Neural cell (in vitro differentiated cells): ENCODE results near the gene ANKRD62. TPM values are rescaled to one million over a fixed set of nuclear protein-coding genes. Genes with fewer than 3 reads are reported as not detected.

Experiments
- H2AFZ ChIP-seq: fragments of 200-600, 300-800 bp; sonication (generic), shearing (Covaris generic); 2 replicates; pipeline ENCODE4 v1.6.0; 2014; ENCODE audit warnings: low read depth, mild to moderate bottlenecking, antibody characterized with exemption, low read length, moderate library complexity
- H3F3A ChIP-seq: fragments of 200-600 bp; shearing (Covaris generic); 2 replicates; pipeline ENCODE4 v1.6.1; 2016; ENCODE audit warnings: mild to moderate bottlenecking, moderate library complexity, mixed read lengths, antibody characterized with exemption, low read length; ENCODE audit not compliant: insufficient read depth, poor library complexity, severe bottlenecking
- H3K27ac ChIP-seq: fragments of 200-600, 300-800 bp; sonication (generic), shearing (Covaris generic); 2 replicates; pipeline ENCODE4 v1.5.1; 2014; ENCODE audit warnings: mild to moderate bottlenecking, low read length, moderate library complexity
- H3K27me3 ChIP-seq: fragments of 300-800, 200-600 bp; sonication (generic), shearing (Covaris generic); 2 replicates; pipeline ENCODE4 v1.6.0; 2014; ENCODE audit warnings: mild to moderate bottlenecking, low read depth, low read length, moderate library complexity; ENCODE audit not compliant: insufficient read depth
- H3K36me3 ChIP-seq: fragments of 300-800, 200-600 bp; sonication (generic), shearing (Covaris generic); 2 replicates; pipeline ENCODE4 v1.5.1; 2014; ENCODE audit warnings: mild to moderate bottlenecking, antibody characterized with exemption, low read length, moderate library complexity; ENCODE audit not compliant: insufficient read depth
- H3K4me2 ChIP-seq: fragments of 300-800, 200-600 bp; sonication (generic), shearing (Covaris generic); 2 replicates; pipeline ENCODE4 v1.6.0; 2014; ENCODE audit warnings: mild to moderate bottlenecking, low read length
- H3K4me3 ChIP-seq: fragments of 300-800, 200-600 bp; sonication (generic), shearing (Covaris generic); 2 replicates; pipeline ENCODE4 v1.5.1; 2014; ENCODE audit warnings: mild to moderate bottlenecking, low read length, moderate library complexity
- H3K79me2 ChIP-seq: fragments of 200-600 bp; shearing (Covaris generic); replicated peaks from 2 replicates; pipeline ENCODE4 v1.6.0; 2014; ENCODE audit warnings: mild to moderate bottlenecking, low read length, moderate library complexity; ENCODE audit not compliant: insufficient read depth
- H3K9ac ChIP-seq: fragments of 300-800, 200-600 bp; sonication (generic), shearing (Covaris generic); 2 replicates; pipeline ENCODE4 v1.6.1; 2016; ENCODE audit warnings: mild to moderate bottlenecking, low read length, mixed read lengths
- H3K9me2 ChIP-seq: fragments of 200-600 bp; shearing (Covaris generic); 2 replicates; pipeline ENCODE4 v1.6.1; 2016; ENCODE audit warnings: mild to moderate bottlenecking, low read length, mixed read lengths; ENCODE audit not compliant: insufficient read depth
- H3K9me3 ChIP-seq: fragments of 200-600, 300-800 bp; sonication (generic), shearing (Covaris generic); 2 replicates; pipeline ENCODE4 v1.6.1; 2016; ENCODE audit warnings: mild to moderate bottlenecking, mixed run types, low read length, moderate library complexity, mixed read lengths
- H4K20me1 ChIP-seq: fragments of 200-600 bp; shearing (Covaris generic); 2 replicates; pipeline ENCODE4 v1.6.1; 2016; ENCODE audit warnings: mild to moderate bottlenecking, mixed run types; ENCODE audit not compliant: insufficient read depth
- EP300 ChIP-seq: fragments of 450-650 bp; conservative IDR thresholded peaks from 2 replicates; pipeline ENCODE4 v1.6.1; 2014; ENCODE audit warnings: antibody characterized with exemption, mild to moderate bottlenecking, moderate library complexity; ENCODE audit not compliant: poor library complexity, severe bottlenecking
- EZH2 ChIP-seq: fragments of 200-600, 300-800 bp; shearing (Covaris generic), sonication (generic); IDR thresholded peaks from 2 replicates; pipeline ENCODE4 v1.6.1; 2014; ENCODE audit warnings: antibody characterized with exemption, low read length, borderline replicate concordance, mild to moderate bottlenecking; ENCODE audit not compliant: insufficient read depth, poor library complexity, severe bottlenecking
- MXI1 ChIP-seq: fragments of 450-650 bp; conservative IDR thresholded peaks from 2 replicates; pipeline ENCODE4 v1.6.1; 2014; ENCODE audit warnings: antibody characterized with exemption, mild to moderate bottlenecking; ENCODE audit not compliant: poor library complexity, severe bottlenecking
- POLR2AphosphoS5 ChIP-seq: IDR thresholded peaks from 2 replicates; pipeline ENCODE4 v1.6.1; 2012
- RAD21 ChIP-seq: fragments of 450-650 bp; conservative IDR thresholded peaks from 2 replicates; pipeline ENCODE4 v1.6.1; 2014; ENCODE audit warnings: antibody characterized with exemption, mild to moderate bottlenecking, moderate library complexity
- REST ChIP-seq: IDR thresholded peaks from 2 replicates; pipeline ENCODE4 v1.6.1; 2012; ENCODE audit warnings: borderline replicate concordance
- SMC3 ChIP-seq: fragments of 450-650 bp; conservative IDR thresholded peaks from 2 replicates; pipeline ENCODE4 v1.6.1; 2014; ENCODE audit warnings: antibody characterized with exemption, mild to moderate bottlenecking, moderate library complexity; ENCODE audit not compliant: poor library complexity
- TAF1 ChIP-seq: IDR thresholded peaks from 2 replicates; pipeline ENCODE4 v1.6.1; 2012; ENCODE audit warnings: low read depth
- polyA plus RNA-seq: library from polyadenylated mRNA; depleted of rRNA; stranded (reverse); fragments of >200 nt; gene quantifications from 2 replicates; pipeline ENCODE4 v1.2.3, GENCODE V29; 2014
- TF ChIP-seq, protein P1 (sequence below): fragments of 450-650 bp; IDR thresholded peaks from 2 replicates; pipeline ENCODE4 v1.5.1; 2014; ENCODE audit warnings: antibody characterized with exemption, mild to moderate bottlenecking, moderate library complexity; ENCODE audit not compliant: poor library complexity, severe bottlenecking

ANKRD62 gene
- polyA plus RNA-seq, 1 donor from 2014 or later: not detected

- no peaks in the 10 kb centered on the region for H3F3A ChIP-seq
- H3K27ac ChIP-seq: no peak overlapping the region
- no peak overlapping the region for H3K9ac ChIP-seq
- no peaks in the 10 kb centered on the region for H3K79me2 ChIP-seq
- H3K27me3 ChIP-seq: no peaks in the 10 kb centered on the region
- no peaks in the 10 kb centered on the region for H4K20me1 ChIP-seq
- H3K9me2 ChIP-seq: no peaks in the 10 kb centered on the region
- no peaks in the 10 kb centered on the region for H3K9me3 ChIP-seq
- TF ChIP-seq EZH2: no peak
- TF ChIP-seq, protein P1, sequence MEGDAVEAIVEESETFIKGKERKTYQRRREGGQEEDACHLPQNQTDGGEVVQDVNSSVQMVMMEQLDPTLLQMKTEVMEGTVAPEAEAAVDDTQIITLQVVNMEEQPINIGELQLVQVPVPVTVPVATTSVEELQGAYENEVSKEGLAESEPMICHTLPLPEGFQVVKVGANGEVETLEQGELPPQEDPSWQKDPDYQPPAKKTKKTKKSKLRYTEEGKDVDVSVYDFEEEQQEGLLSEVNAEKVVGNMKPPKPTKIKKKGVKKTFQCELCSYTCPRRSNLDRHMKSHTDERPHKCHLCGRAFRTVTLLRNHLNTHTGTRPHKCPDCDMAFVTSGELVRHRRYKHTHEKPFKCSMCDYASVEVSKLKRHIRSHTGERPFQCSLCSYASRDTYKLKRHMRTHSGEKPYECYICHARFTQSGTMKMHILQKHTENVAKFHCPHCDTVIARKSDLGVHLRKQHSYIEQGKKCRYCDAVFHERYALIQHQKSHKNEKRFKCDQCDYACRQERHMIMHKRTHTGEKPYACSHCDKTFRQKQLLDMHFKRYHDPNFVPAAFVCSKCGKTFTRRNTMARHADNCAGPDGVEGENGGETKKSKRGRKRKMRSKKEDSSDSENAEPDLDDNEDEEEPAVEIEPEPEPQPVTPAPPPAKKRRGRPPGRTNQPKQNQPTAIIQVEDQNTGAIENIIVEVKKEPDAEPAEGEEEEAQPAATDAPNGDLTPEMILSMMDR: no peak
- no peak for TF ChIP-seq RAD21
- no peak for TF ChIP-seq SMC3
- TF ChIP-seq TAF1: no peak
- no peak for TF ChIP-seq POLR2AphosphoS5
- no peak for TF ChIP-seq EP300
- TF ChIP-seq MXI1: no peak
- no peak for TF ChIP-seq REST
- H3K4me3 ChIP-seq: no peak overlapping the region
- H3K36me3 ChIP-seq: no peaks in the 10 kb centered on the region
- H2AFZ ChIP-seq: no peak overlapping the region
- H3K4me2 ChIP-seq: no peak overlapping the region
Observed at GRCh38 chr18:12046046-12046750, 47.4 kb upstream of the ANKRD62 start.

- H3K9ac ChIP-seq: no peak overlapping the region
- no peak overlapping the region for H2AFZ ChIP-seq
- H3F3A ChIP-seq: no peaks in the 10 kb centered on the region
- TF ChIP-seq, protein P1: no peak
- TF ChIP-seq RAD21 (no peak), MXI1 (no peak), POLR2AphosphoS5 (no peak), EP300 (no peak), EZH2 (no peak), REST (no peak), TAF1 (no peak), SMC3 (no peak)
- H3K27ac ChIP-seq: no peak overlapping the region
- no peak overlapping the region for H3K4me3 ChIP-seq
- no peaks in the 10 kb centered on the region for H3K79me2 ChIP-seq
- no peaks in the 10 kb centered on the region for H3K36me3 ChIP-seq
- H3K4me2 ChIP-seq: no peak overlapping the region
- H3K9me2 ChIP-seq: no peaks in the 10 kb centered on the region
- H3K9me3 ChIP-seq: no peaks in the 10 kb centered on the region
- no peaks in the 10 kb centered on the region for H3K27me3 ChIP-seq
- no peaks in the 10 kb centered on the region for H4K20me1 ChIP-seq
Observed at GRCh38 chr18:12046751-12047335, 46.8 kb upstream of the ANKRD62 start.
